Lung (tissue), 12 donors: Measurements from ENCODE around the gene SNX9. TPM values are rescaled to one million over a fixed set of nuclear protein-coding genes. Genes with fewer than 3 reads are reported as not detected.
A peak's percentile ranks its signal among the peaks of the same experiment; 100 is the strongest.

Experiments used
- ATAC-seq: fragments of 200-7000 bp; cut with Tn5 transposase; one replicate; pipeline ENCODE4 v1.9.1; 2020; ENCODE audit warnings: moderate number of reproducible peaks; ENCODE audit not compliant: insufficient read depth, low FRiP score
- DNase-seq, 3 donors: peaks; one replicate each; pipeline ENCODE4 v3.0.0-alpha.2; 2013 to 2017
- H3K27ac ChIP-seq, 2 donors: one replicate each; pipeline ENCODE4 v1.5.1; 2013; ENCODE audit warnings: mild to moderate bottlenecking in 2 of 2, moderate library complexity in 2 of 2, control low read depth in 1 of 2, inconsistent platforms in 1 of 2, low read depth in 1 of 2, low read length in 1 of 2
- H3K27me3 ChIP-seq, 3 donors: one replicate each; pipeline ENCODE4 v1.5.1; 2013; ENCODE audit warnings: low read length in 2 of 3; ENCODE audit not compliant: control insufficient read depth in 3 of 3, insufficient read depth in 3 of 3
- H3K36me3 ChIP-seq, 4 donors: one replicate each; pipeline ENCODE4 v1.5.1; 2013; ENCODE audit warnings: low read length in 4 of 4, mild to moderate bottlenecking in 1 of 4, moderate library complexity in 1 of 4; ENCODE audit not compliant: control insufficient read depth in 4 of 4, insufficient read depth in 4 of 4
- H3K4me1 ChIP-seq, 5 donors: one replicate each; pipeline ENCODE4 v1.5.1; 2013; ENCODE audit warnings: low read length in 5 of 5, mild to moderate bottlenecking in 2 of 5, moderate library complexity in 1 of 5; ENCODE audit not compliant: control insufficient read depth in 5 of 5, insufficient read depth in 5 of 5
- H3K4me3 ChIP-seq: one replicate; pipeline ENCODE4 v1.5.1; 2013; ENCODE audit warnings: mild to moderate bottlenecking, control low read depth, moderate library complexity
- H3K9ac ChIP-seq, 2 donors: one replicate each; pipeline ENCODE4 v1.5.1; 2013; ENCODE audit warnings: low read length in 2 of 2, control low read depth in 1 of 2; ENCODE audit not compliant: insufficient read depth in 1 of 2
- H3K9me3 ChIP-seq, 4 donors: one replicate each; pipeline ENCODE4 v1.5.1; 2013; ENCODE audit warnings: low read length in 3 of 4, mild to moderate bottlenecking in 1 of 4, moderate library complexity in 1 of 4; ENCODE audit not compliant: control insufficient read depth in 4 of 4, insufficient read depth in 3 of 4
- WGBS, 2 donors: extraction: QIAGEN DNeasy Blood & Tissue Kit; methylation state at CpG; one replicate each; pipeline ENCODE4 v1.1.7; 2013; 5-methylcytosine and 5-hydroxymethylcytosine counted together
- polyA plus RNA-seq, 2 donors: library from polyadenylated mRNA; stranded (reverse); fragments of 200-250 nt; gene quantifications; one replicate each; pipeline ENCODE4 v1.2.1, GENCODE V29; 2013
- total RNA-seq, 2 donors: library from RNA; depleted of rRNA in 1 of 2; stranded (reverse); fragments of >200 nt in 1 of 2; gene quantifications; one replicate each; pipeline ENCODE4 v1.2.1, GENCODE V29; 2014 to 2021
- TF ChIP-seq, protein P1 (sequence below): IDR thresholded peaks from 2 replicates; pipeline ENCODE4 v1.5.1; 2012; ENCODE audit warnings: mild to moderate bottlenecking; ENCODE audit errors: control extremely low read depth, extremely low read depth
- donor health status: control.
- donor health status: control.
- donor health status: Bipolar disorder and iron deficiency.
- donor health status: healthy.
- donor health status: DM: yes; HTN: yes; CAD: no.

The SNX9 gene
- total and polyA plus RNA-seq, 4 donors: 13.8 to 35.0 (median 23.8) TPM

DNA sequence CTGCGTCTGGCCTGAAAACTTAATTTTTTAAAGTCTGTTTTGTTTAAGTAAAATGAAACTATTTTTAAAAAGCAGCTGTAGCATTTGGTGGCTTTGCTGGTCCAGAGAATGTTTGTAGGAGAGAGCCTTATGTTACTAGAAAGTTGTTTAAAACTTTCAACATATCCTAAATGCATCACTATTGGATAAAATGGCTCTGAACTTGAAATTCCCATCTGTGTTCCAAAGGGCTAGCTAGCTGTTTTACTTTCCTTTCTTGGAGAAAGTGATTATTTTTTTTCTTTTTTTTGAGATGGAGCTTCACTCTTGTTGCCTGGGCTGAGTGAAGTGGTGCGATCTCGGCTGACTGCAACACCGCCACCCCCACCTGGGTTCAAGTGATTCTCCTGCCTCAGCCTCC lies 161.1 kb downstream of the SNX9 start:
- 96 to 97% methylated on average over 4 of the region's 4 CpGs for WGBS, 2 donors
- ATAC-seq: no peak
- Histone ChIP-seq H3K4me1 (peaks cover 0 to 19% (median 7%) of the 10 kb centered on the region in 5 donors), H3K9me3 (no peaks in the 10 kb centered on the region), H3K4me3 (no peak overlapping the region), H3K27me3 (peaks cover 0 to 4% (median 0%) of the 10 kb centered on the region in 3 donors), H3K9ac (no peak overlapping the region), H3K27ac (no peak overlapping the region), H3K36me3 (no peaks in the 10 kb centered on the region)
- TF ChIP-seq, protein P1, sequence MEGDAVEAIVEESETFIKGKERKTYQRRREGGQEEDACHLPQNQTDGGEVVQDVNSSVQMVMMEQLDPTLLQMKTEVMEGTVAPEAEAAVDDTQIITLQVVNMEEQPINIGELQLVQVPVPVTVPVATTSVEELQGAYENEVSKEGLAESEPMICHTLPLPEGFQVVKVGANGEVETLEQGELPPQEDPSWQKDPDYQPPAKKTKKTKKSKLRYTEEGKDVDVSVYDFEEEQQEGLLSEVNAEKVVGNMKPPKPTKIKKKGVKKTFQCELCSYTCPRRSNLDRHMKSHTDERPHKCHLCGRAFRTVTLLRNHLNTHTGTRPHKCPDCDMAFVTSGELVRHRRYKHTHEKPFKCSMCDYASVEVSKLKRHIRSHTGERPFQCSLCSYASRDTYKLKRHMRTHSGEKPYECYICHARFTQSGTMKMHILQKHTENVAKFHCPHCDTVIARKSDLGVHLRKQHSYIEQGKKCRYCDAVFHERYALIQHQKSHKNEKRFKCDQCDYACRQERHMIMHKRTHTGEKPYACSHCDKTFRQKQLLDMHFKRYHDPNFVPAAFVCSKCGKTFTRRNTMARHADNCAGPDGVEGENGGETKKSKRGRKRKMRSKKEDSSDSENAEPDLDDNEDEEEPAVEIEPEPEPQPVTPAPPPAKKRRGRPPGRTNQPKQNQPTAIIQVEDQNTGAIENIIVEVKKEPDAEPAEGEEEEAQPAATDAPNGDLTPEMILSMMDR: no peak
- no peak for DNase-seq

DNA sequence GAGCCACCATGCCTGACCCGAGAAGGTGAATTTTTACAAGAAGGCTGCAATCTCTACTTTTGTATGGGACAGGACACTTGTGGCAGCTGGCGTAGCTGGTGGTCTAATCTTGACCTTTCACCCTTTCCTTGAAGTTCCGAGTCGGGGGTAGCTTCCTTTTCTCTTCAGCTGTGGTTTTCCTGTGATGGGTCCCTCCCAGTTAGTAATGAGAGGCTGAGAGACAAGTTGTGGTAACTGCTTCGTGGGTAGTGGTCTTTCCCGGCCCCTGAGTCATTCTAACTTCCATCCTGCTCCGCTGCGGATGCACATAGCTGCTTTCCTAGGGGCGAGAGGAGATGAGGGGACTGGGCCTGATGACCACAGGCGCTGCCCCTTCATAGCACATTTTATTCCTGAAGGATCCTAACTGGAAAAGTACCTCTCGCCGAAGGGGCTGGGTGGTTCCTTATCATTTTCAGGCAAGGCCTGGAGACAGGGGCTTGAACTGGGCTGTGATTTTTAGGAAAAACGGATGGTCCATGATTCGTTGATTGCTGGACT lies 161.7 kb downstream of the SNX9 start:
- Histone ChIP-seq H3K4me1 (peaks cover 0 to 23% (median 7%) of the 10 kb centered on the region in 5 donors), H3K36me3 (no peaks in the 10 kb centered on the region), H3K27ac (no peak overlapping the region), H3K4me3 (no peak overlapping the region), H3K9ac (no peak overlapping the region), H3K27me3 (peaks cover 0 to 4% (median 0%) of the 10 kb centered on the region in 3 donors), H3K9me3 (no peaks in the 10 kb centered on the region)
- no peak for ATAC-seq
- TF ChIP-seq, protein P1: no peak
- no peak for DNase-seq
- WGBS, 2 donors: 55 to 80% methylated on average over 14 of the region's 14 CpGs

DNA sequence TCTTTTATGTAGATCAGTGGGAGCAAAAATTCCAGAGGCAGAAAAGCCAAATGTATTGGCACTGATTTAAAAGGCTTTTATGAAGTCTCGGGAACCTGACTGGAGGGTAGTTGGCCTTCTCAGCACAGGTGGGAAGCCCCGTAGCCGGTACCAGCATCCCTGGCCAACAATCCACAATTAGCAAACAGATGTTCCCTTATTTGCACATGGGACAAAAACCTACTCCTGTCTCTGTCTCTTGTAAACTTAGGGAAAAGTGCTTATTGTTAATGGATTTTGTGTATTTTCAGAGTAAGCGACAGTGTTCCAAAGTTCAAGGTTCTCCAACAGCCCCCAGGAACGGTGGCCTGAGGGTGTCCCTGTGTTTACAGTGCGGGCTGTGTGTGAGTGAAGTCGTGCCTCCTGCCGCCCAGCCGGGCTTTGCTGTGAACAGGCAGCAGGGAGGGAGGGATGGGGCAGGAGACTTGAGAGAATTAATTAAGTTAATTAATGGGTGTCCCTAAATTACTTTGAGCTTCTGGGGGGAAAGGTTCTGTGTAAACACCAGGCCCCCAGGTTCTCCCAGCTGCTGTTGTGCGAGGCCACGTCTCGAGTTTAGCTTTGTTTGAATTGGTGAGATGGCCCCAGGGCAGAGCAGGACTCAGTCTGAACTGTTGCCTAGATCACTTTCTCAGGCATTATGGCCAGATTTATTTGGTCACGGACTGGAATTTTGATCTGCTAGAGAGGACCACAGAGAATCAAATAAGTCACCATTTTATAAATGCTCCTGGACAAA lies 162.5 kb downstream of the SNX9 start:
- no peaks in the 10 kb centered on the region for H3K36me3 ChIP-seq
- ATAC-seq (no peak), DNase-seq (peak; percentile 44 to 63 (median 51))
- peaks cover 0 to 4% (median 0%) of the 10 kb centered on the region in 3 donors for H3K27me3 ChIP-seq
- 85 to 87% methylated on average over 13 of the region's 13 CpGs for WGBS, 2 donors
- H3K9ac ChIP-seq: no peak overlapping the region
- H3K9me3 ChIP-seq: no peaks in the 10 kb centered on the region
- peaks cover 0 to 28% (median 11%) of the 10 kb centered on the region in 5 donors for H3K4me1 ChIP-seq
- TF ChIP-seq, protein P1: no peak
- H3K4me3 ChIP-seq: no peak overlapping the region
- H3K27ac ChIP-seq: no peak overlapping the region
